ENCODE measurements around the gene OGFR. TPM values are rescaled to one million over a fixed set of nuclear protein-coding genes. Genes with fewer than 3 reads are reported as not detected.

Gene OGFR
- total RNA-seq, 2 donors from 2014 or later, result 60.2 to 76.9 TPM

DNA sequence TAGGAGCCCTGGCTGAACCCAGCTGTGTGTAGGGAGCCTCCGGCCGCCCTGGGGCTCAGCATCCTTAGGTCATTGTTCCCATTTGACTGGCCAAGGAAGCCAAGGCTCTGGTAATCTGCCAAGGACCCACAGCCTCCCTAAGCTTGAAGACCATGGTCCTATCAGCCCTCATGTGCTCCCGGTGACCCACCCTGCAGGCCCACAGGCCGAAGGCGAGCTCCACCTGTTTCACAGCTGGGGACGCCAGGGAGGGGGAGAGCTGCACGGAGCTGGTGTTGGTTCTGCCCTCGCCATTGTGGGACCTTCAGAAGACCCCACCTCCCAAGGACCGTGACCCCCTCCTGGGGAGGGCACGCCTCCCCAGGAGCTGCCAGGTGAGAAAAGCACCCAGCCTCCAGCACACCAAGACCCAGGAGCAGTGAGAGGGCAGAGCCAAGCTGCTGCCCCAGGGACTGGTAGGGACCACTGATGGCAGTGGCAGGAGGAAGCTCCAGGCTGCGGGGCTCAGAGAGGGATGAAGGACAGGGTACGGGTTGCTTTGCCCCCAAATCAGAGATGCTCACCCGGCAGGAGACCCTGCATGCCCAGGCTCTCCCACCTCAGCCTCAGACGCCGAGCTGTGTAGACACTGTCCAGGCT lies 39.1 kb upstream of the OGFR start:
- Histone ChIP-seq H3K27me3 (replicated peaks; ENCODE audit: insufficient read depth) (peaks cover 6% of the 10 kb centered on the region), H3K9me3 (no peaks in the 10 kb centered on the region), H3K27ac (no peak overlapping the region), H3K36me3 (no peaks in the 10 kb centered on the region), H3K4me1 (replicated peaks) (no peaks in the 10 kb centered on the region), H3K4me3 (no peak overlapping the region)
- 93% methylated on average over 10 of the region's 15 CpGs for whole genome bisulfite sequencing
- no peak for DNase-seq (ENCODE audit: low spot score)
- intact Hi-C loops (cut with DNase I), result no loop called here
- no peak for TF ChIP-seq POLR2A (IDR thresholded peaks at IDR 0.05)
- no peak for TF ChIP-seq POLR2AphosphoS5 (IDR thresholded peaks at IDR 0.05)
- TF ChIP-seq CTCF (IDR thresholded peaks at IDR 0.05), result no peak

DNA sequence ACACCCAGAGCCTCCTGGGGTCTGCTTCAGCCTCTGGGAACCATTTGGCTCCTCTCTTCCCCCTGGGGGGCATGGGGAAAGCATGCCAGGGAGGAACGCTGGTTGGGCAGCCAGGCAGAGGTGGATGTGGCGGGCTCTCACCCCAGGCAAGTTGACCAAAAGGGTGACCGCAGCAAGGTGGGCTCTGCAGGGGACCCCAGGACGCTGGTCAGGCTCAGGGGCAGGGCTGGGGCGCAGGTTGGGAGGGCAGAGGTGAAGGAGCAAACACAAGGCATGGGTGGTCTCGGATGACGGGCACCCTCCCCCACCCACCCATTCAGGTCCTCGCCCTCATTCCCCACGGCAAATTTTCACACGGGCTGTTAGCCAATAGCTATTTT lies 38.6 kb upstream of the OGFR start:
- Histone ChIP-seq H3K9me3 (no peaks in the 10 kb centered on the region), H3K27me3 (replicated peaks; ENCODE audit: insufficient read depth) (peaks cover 6% of the 10 kb centered on the region), H3K27ac (no peak overlapping the region), H3K4me1 (replicated peaks) (no peaks in the 10 kb centered on the region), H3K36me3 (no peaks in the 10 kb centered on the region), H3K4me3 (no peak overlapping the region)
- 43% methylated on average over 10 of the region's 10 CpGs for WGBS
- intact Hi-C loops (cut with DNase I), result no loop called here
- no peak for TF ChIP-seq CTCF (IDR thresholded peaks at IDR 0.05)
- no peak for TF ChIP-seq POLR2AphosphoS5 (IDR thresholded peaks at IDR 0.05)
- no peak for TF ChIP-seq POLR2A (IDR thresholded peaks at IDR 0.05)
- no peak for DNase-seq (ENCODE audit: low spot score)

DNA sequence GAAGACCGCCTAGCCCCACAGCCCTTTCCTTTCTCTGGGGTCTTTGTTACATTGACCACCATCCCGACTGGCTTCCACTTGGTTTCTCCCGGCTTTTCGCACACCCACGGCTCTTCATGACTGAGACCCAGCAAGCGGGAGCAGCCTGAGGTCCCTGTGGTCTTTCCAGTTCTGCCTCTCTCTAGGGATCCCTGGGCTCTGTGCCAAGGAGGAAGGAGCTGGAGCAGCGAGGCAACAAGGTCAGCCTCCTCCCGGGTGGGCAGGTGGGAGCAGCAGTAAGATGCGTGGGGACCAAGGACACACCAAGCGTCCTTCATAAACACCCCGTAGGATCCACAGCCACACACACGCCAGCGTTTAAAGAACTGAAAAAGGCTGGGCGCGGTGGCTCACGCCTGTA lies 37.9 kb upstream of the OGFR start:
- intact Hi-C loops (cut with DNase I), result no loop called here
- Histone ChIP-seq H3K27me3 (replicated peaks; ENCODE audit: insufficient read depth) (peaks cover 6% of the 10 kb centered on the region), H3K4me1 (replicated peaks) (no peaks in the 10 kb centered on the region), H3K9me3 (no peaks in the 10 kb centered on the region), H3K27ac (no peak overlapping the region), H3K36me3 (no peaks in the 10 kb centered on the region), H3K4me3 (no peak overlapping the region)
- TF ChIP-seq POLR2AphosphoS5 (IDR thresholded peaks at IDR 0.05) (no peak), POLR2A (IDR thresholded peaks at IDR 0.05) (no peak), CTCF (IDR thresholded peaks at IDR 0.05) (no peak)
- DNase-seq (ENCODE audit: low spot score), result peak; percentile 35
- 54% methylated on average over 16 of the region's 16 CpGs for WGBS

DNA sequence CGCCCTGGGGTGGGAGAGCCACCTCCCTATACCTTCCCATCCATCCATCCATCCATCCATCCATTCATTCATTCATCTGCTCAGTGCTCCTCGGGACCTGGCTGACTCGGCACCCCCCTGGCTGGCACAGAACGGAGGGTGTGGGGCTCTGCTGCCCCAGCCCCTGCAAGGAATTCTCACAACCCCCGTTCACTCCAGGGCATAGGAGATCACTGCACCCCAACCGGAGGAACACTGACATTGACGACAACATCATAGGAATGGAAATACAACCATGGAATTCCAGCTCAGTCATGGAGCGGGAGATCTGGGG lies 36.4 kb upstream of the OGFR start:
- H3K4me3 ChIP-seq, result no peak overlapping the region
- intact Hi-C loops (cut with DNase I), result no loop called here
- H3K27ac ChIP-seq, result no peak overlapping the region
- TF ChIP-seq CTCF (IDR thresholded peaks at IDR 0.05) (no peak), POLR2AphosphoS5 (IDR thresholded peaks at IDR 0.05) (no peak), POLR2A (IDR thresholded peaks at IDR 0.05) (no peak)
- no peaks in the 10 kb centered on the region for H3K9me3 ChIP-seq
- no peaks in the 10 kb centered on the region for H3K36me3 ChIP-seq
- 74% methylated on average over 8 of the region's 8 CpGs for WGBS
- DNase-seq (ENCODE audit: low spot score), result no peak
- peaks cover 6% of the 10 kb centered on the region for H3K27me3 ChIP-seq (replicated peaks; ENCODE audit: insufficient read depth)
- no peaks in the 10 kb centered on the region for H3K4me1 ChIP-seq (replicated peaks)

- 25% methylated on average over 21 of the region's 21 CpGs for WGBS
- intact Hi-C loops (cut with DNase I), result no loop called here
- Histone ChIP-seq H3K27me3 (replicated peaks; ENCODE audit: insufficient read depth) (peaks cover 3% of the 10 kb centered on the region), H3K27ac (no peak overlapping the region), H3K9me3 (no peaks in the 10 kb centered on the region), H3K4me1 (replicated peaks) (no peaks in the 10 kb centered on the region), H3K36me3 (no peaks in the 10 kb centered on the region), H3K4me3 (no peak overlapping the region)
- no peak for DNase-seq (ENCODE audit: low spot score)
- TF ChIP-seq CTCF (IDR thresholded peaks at IDR 0.05), result no peak
Measured at GRCh38 chr20:62768551-62769287, 35.9 kb upstream of the OGFR start.

Data from prostate gland (tissue), 2 donors.